Nephron (organoid): ENCODE measurements around the gene DNAI4.
A peak's percentile ranks its signal among the peaks of the same experiment; 100 is the strongest.
"Not testable (repeated sequence)": the region's sequence is repeated elsewhere in the genome, so short reads cannot be mapped to it uniquely, and the experiment has no call there.

Source experiments
- H3K27ac Mint-ChIP-seq, 3 experiments: 2 replicates each; pipeline ENCODE4 v1.8.0; 2020; ENCODE audit warnings: mixed read lengths in 3 of 3, mild to moderate bottlenecking in 2 of 3, moderate library complexity in 1 of 3
- H3K27me3 Mint-ChIP-seq: 2 replicates; pipeline ENCODE4 v1.8.0; 2021; ENCODE audit warnings: low read depth, mild to moderate bottlenecking, moderate library complexity, mixed read lengths
- H3K36me3 Mint-ChIP-seq: 2 replicates; pipeline ENCODE4 v1.8.0; 2020; ENCODE audit warnings: low read depth, mixed read lengths
- H3K4me1 Mint-ChIP-seq: 2 replicates; pipeline ENCODE4 v1.8.0; 2020; ENCODE audit warnings: mixed read lengths
- H3K4me3 Mint-ChIP-seq, 3 experiments: 2 replicates each; pipeline ENCODE4 v1.8.0; 2020; ENCODE audit warnings: mild to moderate bottlenecking in 3 of 3, mixed read lengths in 3 of 3, moderate library complexity in 2 of 3
- H3K9me3 Mint-ChIP-seq: 2 replicates; pipeline ENCODE4 v1.8.0; 2020; ENCODE audit warnings: mixed read lengths
- TF ChIP-seq, protein P1 (sequence below), 3 experiments: fragments of 200-600 bp; sonication (generic); IDR thresholded peaks; one replicate each; pipeline ENCODE4 v1.5.0; 2021; ENCODE audit warnings: antibody characterized with exemption in 3 of 3; ENCODE audit not compliant: unreplicated experiment in 3 of 3

The DNAI4 gene

DNA sequence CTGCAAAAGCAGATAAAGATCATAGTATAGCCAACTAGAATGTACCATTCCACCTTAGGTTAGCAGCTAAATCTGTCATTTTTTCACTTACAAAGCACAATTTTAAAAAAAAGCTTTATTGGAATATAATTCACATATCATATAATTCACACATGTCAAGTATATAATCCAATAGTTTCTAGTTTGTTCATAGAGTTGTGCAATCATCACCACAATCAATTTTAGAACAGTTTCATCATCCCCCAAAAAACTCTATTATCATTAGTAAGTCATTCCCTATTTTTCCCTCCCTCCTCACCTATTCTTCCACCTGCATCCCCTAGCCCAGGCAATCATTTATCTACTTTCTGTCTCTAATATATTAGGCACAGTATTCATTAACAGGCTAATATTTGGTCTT lies 91.5 kb downstream of the DNAI4 start:
- no peak overlapping the region for H3K4me3 Mint-ChIP-seq
- no peaks in the 10 kb centered on the region for H3K4me1 Mint-ChIP-seq
- no peaks in the 10 kb centered on the region for H3K27me3 Mint-ChIP-seq
- TF ChIP-seq, protein P1, sequence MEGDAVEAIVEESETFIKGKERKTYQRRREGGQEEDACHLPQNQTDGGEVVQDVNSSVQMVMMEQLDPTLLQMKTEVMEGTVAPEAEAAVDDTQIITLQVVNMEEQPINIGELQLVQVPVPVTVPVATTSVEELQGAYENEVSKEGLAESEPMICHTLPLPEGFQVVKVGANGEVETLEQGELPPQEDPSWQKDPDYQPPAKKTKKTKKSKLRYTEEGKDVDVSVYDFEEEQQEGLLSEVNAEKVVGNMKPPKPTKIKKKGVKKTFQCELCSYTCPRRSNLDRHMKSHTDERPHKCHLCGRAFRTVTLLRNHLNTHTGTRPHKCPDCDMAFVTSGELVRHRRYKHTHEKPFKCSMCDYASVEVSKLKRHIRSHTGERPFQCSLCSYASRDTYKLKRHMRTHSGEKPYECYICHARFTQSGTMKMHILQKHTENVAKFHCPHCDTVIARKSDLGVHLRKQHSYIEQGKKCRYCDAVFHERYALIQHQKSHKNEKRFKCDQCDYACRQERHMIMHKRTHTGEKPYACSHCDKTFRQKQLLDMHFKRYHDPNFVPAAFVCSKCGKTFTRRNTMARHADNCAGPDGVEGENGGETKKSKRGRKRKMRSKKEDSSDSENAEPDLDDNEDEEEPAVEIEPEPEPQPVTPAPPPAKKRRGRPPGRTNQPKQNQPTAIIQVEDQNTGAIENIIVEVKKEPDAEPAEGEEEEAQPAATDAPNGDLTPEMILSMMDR (IDR thresholded peaks at IDR 0.05; ENCODE audit: unreplicated experiment in 3 of 3), result no peak
- no peak overlapping the region for H3K27ac Mint-ChIP-seq
- peaks cover 15% of the 10 kb centered on the region for H3K36me3 Mint-ChIP-seq
- H3K9me3 Mint-ChIP-seq, result no peaks in the 10 kb centered on the region

DNA sequence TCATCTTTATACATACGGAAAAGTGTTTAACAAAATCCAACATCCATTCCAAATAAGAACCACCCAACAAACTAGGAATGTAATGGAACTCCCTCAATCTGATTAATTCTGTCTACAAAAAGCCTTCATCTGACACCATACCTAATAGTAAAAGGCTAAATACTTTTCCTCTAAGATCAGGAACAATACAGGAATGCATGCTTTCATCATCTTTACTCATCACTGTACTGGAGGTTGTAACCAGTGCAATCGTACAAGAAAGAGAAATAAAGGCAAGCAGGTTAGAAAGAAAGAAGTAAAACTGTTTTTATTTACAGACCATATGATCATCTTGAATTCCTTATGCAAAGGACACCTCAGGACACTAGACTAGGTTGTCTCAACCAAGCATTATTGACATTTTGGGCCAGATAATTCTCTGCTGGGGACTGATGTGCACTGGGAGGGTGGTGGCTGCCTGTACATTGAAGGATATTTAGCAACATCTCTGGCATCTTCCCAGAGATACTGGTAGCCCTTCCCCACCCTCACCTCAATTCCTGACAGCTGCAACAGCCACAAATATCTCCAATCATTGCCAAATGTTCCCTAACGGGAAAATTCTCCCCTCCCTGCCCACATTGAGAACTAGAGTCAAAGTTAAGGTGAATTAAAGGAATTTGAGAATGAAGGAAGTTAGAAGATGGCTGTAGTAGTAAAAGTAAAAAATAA lies 93.0 kb downstream of the DNAI4 start:
- Mint-ChIP-seq H3K4me1 (no peaks in the 10 kb centered on the region), H3K4me3 (no peak overlapping the region), H3K36me3 (peaks cover 15% of the 10 kb centered on the region), H3K27me3 (no peaks in the 10 kb centered on the region), H3K9me3 (no peaks in the 10 kb centered on the region), H3K27ac (no peak overlapping the region)
- TF ChIP-seq, protein P1 (IDR thresholded peaks at IDR 0.05; ENCODE audit: unreplicated experiment in 3 of 3), result no peak

DNA sequence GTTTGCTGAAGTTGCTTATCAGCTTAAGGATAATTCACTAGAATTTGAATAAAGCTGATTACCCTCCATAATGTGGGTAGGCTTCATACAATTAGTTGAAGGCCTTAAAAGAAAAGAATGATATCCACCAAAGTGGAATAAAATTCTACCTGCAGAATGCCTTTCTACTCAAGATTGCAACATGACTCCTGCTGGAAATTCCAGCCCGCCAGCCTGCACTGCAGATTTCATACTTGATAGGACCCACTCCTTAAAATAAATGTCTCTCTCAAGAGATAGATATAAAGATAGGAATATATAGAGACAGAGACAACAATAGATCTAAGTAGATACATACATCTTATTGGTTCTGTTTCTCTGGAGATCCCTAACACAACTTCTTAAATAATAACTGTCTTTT lies 99.9 kb downstream of the DNAI4 start:
- no peak overlapping the region for H3K27ac Mint-ChIP-seq
- H3K9me3 Mint-ChIP-seq, result peaks cover 3% of the 10 kb centered on the region
- TF ChIP-seq, protein P1 (IDR thresholded peaks at IDR 0.05; ENCODE audit: unreplicated experiment in 3 of 3), result no peak
- peaks cover 27% of the 10 kb centered on the region for H3K36me3 Mint-ChIP-seq
- H3K4me1 Mint-ChIP-seq, result no peaks in the 10 kb centered on the region
- no peak overlapping the region for H3K4me3 Mint-ChIP-seq
- H3K27me3 Mint-ChIP-seq, result no peaks in the 10 kb centered on the region

DNA sequence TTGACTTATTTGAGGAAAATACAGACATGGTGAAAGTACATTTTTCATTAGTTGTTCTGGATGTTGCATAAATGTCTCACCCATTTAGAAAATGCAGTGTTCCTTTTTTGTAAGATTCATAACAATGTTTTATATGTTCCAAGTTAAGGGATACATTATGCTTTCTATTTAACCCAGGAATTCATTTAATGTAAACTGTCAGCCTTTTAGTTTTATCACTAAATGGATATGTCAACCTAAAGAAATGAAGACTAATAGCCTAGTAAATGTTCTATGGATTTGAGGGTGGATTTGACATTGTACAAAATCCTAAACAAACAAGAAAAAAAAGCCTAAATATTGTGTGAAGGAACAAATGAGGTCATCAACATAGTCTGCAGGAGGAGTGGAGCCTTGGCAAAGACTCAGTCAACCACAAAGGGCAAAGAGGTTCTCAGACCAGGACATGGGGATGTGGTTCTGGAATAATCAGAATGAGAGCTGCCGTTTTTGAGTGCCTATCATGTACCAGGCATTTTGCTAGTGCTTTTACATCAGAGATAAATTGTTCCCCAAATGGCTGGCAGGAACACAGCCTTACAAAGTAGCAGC lies 114.8 kb downstream of the DNAI4 start:
- TF ChIP-seq, protein P1 (IDR thresholded peaks at IDR 0.05; ENCODE audit: unreplicated experiment in 3 of 3), result no peak
- H3K36me3 Mint-ChIP-seq, result no peaks in the 10 kb centered on the region
- H3K27ac Mint-ChIP-seq, result peak overlapping the region in 1 of 3 experiments; percentile 62
- H3K27me3 Mint-ChIP-seq, result no peaks in the 10 kb centered on the region
- no peak overlapping the region for H3K4me3 Mint-ChIP-seq
- H3K9me3 Mint-ChIP-seq, result peaks cover 3% of the 10 kb centered on the region
- no peaks in the 10 kb centered on the region for H3K4me1 Mint-ChIP-seq

DNA sequence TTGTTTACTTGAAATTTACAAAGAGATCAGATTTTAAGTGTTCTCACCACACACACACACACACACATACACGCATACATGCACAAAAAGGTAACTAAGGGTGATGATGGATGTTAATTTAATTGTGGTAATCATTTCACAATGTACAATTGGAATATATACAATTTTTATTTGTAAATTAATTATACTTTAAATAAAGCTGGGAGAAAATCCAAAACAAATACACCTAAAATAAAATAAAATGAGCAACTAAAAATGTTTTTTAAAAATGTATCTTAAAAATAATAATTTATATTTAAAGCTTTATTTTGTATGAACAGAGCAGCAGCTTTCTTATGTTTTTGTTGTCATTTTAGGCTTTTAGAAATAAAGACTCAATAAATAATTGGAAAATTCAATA lies 115.4 kb downstream of the DNAI4 start:
- H3K4me3 Mint-ChIP-seq, result no peak overlapping the region
- no peaks in the 10 kb centered on the region for H3K4me1 Mint-ChIP-seq
- peaks cover 3% of the 10 kb centered on the region for H3K9me3 Mint-ChIP-seq
- H3K27me3 Mint-ChIP-seq, result no peaks in the 10 kb centered on the region
- TF ChIP-seq, protein P1 (IDR thresholded peaks at IDR 0.05; ENCODE audit: unreplicated experiment in 3 of 3), result no peak
- no peaks in the 10 kb centered on the region for H3K36me3 Mint-ChIP-seq
- H3K27ac Mint-ChIP-seq, result no peak overlapping the region

DNA sequence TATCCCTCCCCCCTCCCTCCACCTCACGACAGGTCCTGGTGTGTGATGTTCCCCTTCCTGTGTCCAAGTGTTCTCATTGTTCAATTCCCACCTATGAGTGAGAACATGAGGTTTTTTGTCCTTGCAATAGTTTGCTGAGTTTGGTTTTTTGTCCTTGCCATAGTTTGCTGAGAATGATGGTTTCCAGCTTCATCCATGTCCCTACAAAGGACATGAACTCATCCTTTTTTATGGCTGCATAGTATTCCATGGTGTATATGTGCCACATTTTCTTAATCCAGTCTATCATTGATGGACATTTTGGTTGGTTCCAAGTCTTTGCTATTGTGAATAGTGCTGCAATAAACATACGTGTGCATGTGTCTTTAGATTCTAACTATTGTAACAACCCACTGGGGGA lies 128.8 kb downstream of the DNAI4 start:
- H3K4me3 Mint-ChIP-seq, H3K4me1 Mint-ChIP-seq, H3K36me3 Mint-ChIP-seq, H3K27ac Mint-ChIP-seq, H3K9me3 Mint-ChIP-seq, H3K27me3 Mint-ChIP-seq: not testable (repeated sequence)
